ENCODE measurements around the gene JPT2. TPM values are rescaled to one million over a fixed set of nuclear protein-coding genes. Genes with fewer than 3 reads are reported as not detected.

JPT2 gene
- total RNA-seq, 1 experiment from 2014 or later, result 113 TPM

GRCh38 chr16:1639282-1639681 lies 38.8 kb upstream of the JPT2 start:
- ChIA-PET POLR2A (no interaction called here), CTCF (no interaction called here), RAD21 (ENCODE audit: low non-redundant PET in 1 of 2, low total read pairs in 2 of 2, uncharacterized antibody in 2 of 2, unreplicated experiment in 2 of 2) (no interaction called here)
- TF ChIP-seq RAD21 (IDR thresholded peaks at IDR 0.05; ENCODE audit: low read depth), result no peak
- peaks cover 23 to 27% of the 10 kb centered on the region in 2 experiments for H3K36me3 ChIP-seq (ENCODE audit: control insufficient read depth in 1 of 2, insufficient read depth in 2 of 2, low read length in 2 of 2)
- no peaks in the 10 kb centered on the region for H4K20me1 ChIP-seq (ENCODE audit: insufficient read depth)
- intact Hi-C loops (cut with micrococcal nuclease), result no loop called here
- H3K27ac ChIP-seq (ENCODE audit: low read depth, low read length), result no peak overlapping the region
- H3K79me2 ChIP-seq (ENCODE audit: insufficient read depth, low read length), result peaks cover 17% of the 10 kb centered on the region
- H2AFZ ChIP-seq (ENCODE audit: low read depth, low read length, poor library complexity, severe bottlenecking), result no peak overlapping the region
- BruUV-seq (replicated peaks), result no TSS peak
- DNase-seq (ENCODE audit: low read depth, low spot score) (no peak), ATAC-seq (peak; percentile 47)
- H3K9ac ChIP-seq (ENCODE audit: low read length), result no peak overlapping the region
- no peak overlapping the region for H3K4me3 ChIP-seq (replicated peaks in 1 of 2; ENCODE audit: low read depth in 1 of 2, low read length in 2 of 2)
- no peaks in the 10 kb centered on the region for H3K9me2 ChIP-seq (ENCODE audit: insufficient read depth)
- no peaks in the 10 kb centered on the region for H3K9me3 ChIP-seq (ENCODE audit: control insufficient read depth in 1 of 2, insufficient read depth in 1 of 2, low read depth in 1 of 2, low read length in 2 of 2)
- H3K4me1 ChIP-seq (ENCODE audit: control insufficient read depth in 1 of 2, insufficient read depth in 2 of 2, low read length in 2 of 2), result no peaks in the 10 kb centered on the region
- no peak overlapping the region for H3K4me2 ChIP-seq (ENCODE audit: low read length)
- no peaks in the 10 kb centered on the region for H3K27me3 ChIP-seq (ENCODE audit: insufficient read depth, low read length)

GRCh38 chr16:1639860-1640259 lies 38.2 kb upstream of the JPT2 start:
- TF ChIP-seq CTCF (IDR thresholded peaks at IDR 0.05 in 2 of 3, conservative IDR thresholded peaks at IDR 0.05 in 1 of 3; ENCODE audit: borderline replicate concordance in 1 of 3, insufficient read depth in 1 of 3, low read depth in 2 of 3, low read length in 2 of 3), result no peak
- Histone ChIP-seq H3K36me3 (ENCODE audit: control insufficient read depth in 1 of 2, insufficient read depth in 2 of 2, low read length in 2 of 2) (peaks cover 23 to 25% of the 10 kb centered on the region in 2 experiments), H3K4me1 (ENCODE audit: control insufficient read depth in 1 of 2, insufficient read depth in 2 of 2, low read length in 2 of 2) (no peaks in the 10 kb centered on the region), H3K4me3 (replicated peaks in 1 of 2; ENCODE audit: low read depth in 1 of 2, low read length in 2 of 2) (no peak overlapping the region), H3K27ac (ENCODE audit: low read depth, low read length) (no peak overlapping the region), H4K20me1 (ENCODE audit: insufficient read depth) (no peaks in the 10 kb centered on the region), H3K9ac (ENCODE audit: low read length) (no peak overlapping the region), H3K9me2 (ENCODE audit: insufficient read depth) (no peaks in the 10 kb centered on the region), H3K79me2 (ENCODE audit: insufficient read depth, low read length) (peaks cover 12% of the 10 kb centered on the region; the same call in 1 of the 2 replicates), H2AFZ (ENCODE audit: low read depth, low read length, poor library complexity, severe bottlenecking) (no peak overlapping the region), H3K27me3 (ENCODE audit: insufficient read depth, low read length) (no peaks in the 10 kb centered on the region), H3K9me3 (ENCODE audit: control insufficient read depth in 1 of 2, insufficient read depth in 1 of 2, low read depth in 1 of 2, low read length in 2 of 2) (no peaks in the 10 kb centered on the region), H3K4me2 (ENCODE audit: low read length) (no peak overlapping the region)
- DNase-seq (ENCODE audit: low read depth, low spot score), result no peak
- no peak for ATAC-seq
- ChIA-PET POLR2A (no interaction called here), CTCF (no interaction called here), RAD21 (ENCODE audit: low non-redundant PET in 1 of 2, low total read pairs in 2 of 2, uncharacterized antibody in 2 of 2, unreplicated experiment in 2 of 2) (no interaction called here)
- intact Hi-C loops (cut with micrococcal nuclease), result no loop called here
- no TSS peak for BruUV-seq (replicated peaks)

Measured in HCT116 (cell line).